K562 (cell line): ENCODE results near the gene LTBP2. TPM values are rescaled to one million over a fixed set of nuclear protein-coding genes. Genes with fewer than 3 reads are reported as not detected.

ENCODE experiments used
- ATAC-seq: fragments of 200-7000 bp; cut with Tn5 transposase; 3 replicates; pipeline ENCODE4 v1.9.1; 2020; ENCODE audit warnings: moderate library complexity
- BruUV-seq: library from RNA; stranded (reverse); fragments of 400-500 nt; replicated peaks from 2 replicates; lab custom pipeline; 2021; lab: Mats Ljungman, UMichigan
- CTCF ChIA-PET: fragments of 300-600 bp; formaldehyde crosslinking; extraction: SDS; loops from one replicate; lab custom pipeline; 2021; ENCODE audit warnings: low intra/inter-chr PET ratio; lab: Yijun Ruan, JAX
- POLR2A ChIA-PET: fragments of 300-600, 350-650 bp; sonication (Branson Sonifier 250); formaldehyde crosslinking; extraction: SDS; loops from one replicate; lab custom pipeline; 2021; ENCODE audit warnings: antibody characterized with exemption, inconsistent platforms; lab: Yijun Ruan, JAX
- DNase-seq, 4 experiments: peaks; one replicate each; pipeline versions ENCODE4 v3.0.0 to v3.0.0-alpha.2; 2011 to 2018; ENCODE audit warnings: low spot score in 3 of 4, mixed read lengths in 3 of 4; ENCODE audit errors: extremely low read depth in 1 of 4
- FAIRE-seq: peaks from 2 replicates; lab custom pipeline; 2011; peaks lifted over from hg19 to GRCh38; lab: Jason Lieb, UNC
- H2AFZ ChIP-seq: 2 replicates; pipeline ENCODE4 v1.6.0; 2011; ENCODE audit warnings: low read depth, low read length, control low read depth, inconsistent platforms
- H3K27ac ChIP-seq: fragments of 200-600 bp; 3 replicates; pipeline ENCODE4 v1.8.0; 2011; ENCODE audit warnings: low read depth, mild to moderate bottlenecking, control low read depth, inconsistent platforms, low read length, moderate library complexity, mixed read lengths; ENCODE audit errors: extremely low read depth
- H3K27me3 ChIP-seq, 2 experiments: fragments of 300-600 bp in 1 of 2; 2 replicates in 1 of 2; 3 replicates in 1 of 2; pipeline versions ENCODE4 v1.6.0 to v1.8.0; 2011; ENCODE audit warnings: inconsistent platforms in 2 of 2, low read length in 2 of 2, mild to moderate bottlenecking in 1 of 2, mixed read lengths in 1 of 2, moderate library complexity in 1 of 2; ENCODE audit not compliant: control insufficient read depth in 2 of 2, insufficient read depth in 2 of 2
- H3K36me3 ChIP-seq: fragments of 300-600 bp; 3 replicates; pipeline ENCODE4 v1.8.0; 2011; ENCODE audit warnings: mild to moderate bottlenecking, low read length, inconsistent platforms; ENCODE audit not compliant: control insufficient read depth, insufficient read depth
- H3K4me1 ChIP-seq, 2 experiments: fragments of 200-600 bp in 1 of 2; replicated peaks in 1 of 2; 2 replicates in 1 of 2; 3 replicates in 1 of 2; pipeline versions ENCODE4 v1.5.1 to v1.8.0; 2011; ENCODE audit warnings: inconsistent platforms in 2 of 2, low read length in 2 of 2, mild to moderate bottlenecking in 1 of 2, mixed read lengths in 1 of 2, moderate library complexity in 1 of 2; ENCODE audit not compliant: control insufficient read depth in 2 of 2, insufficient read depth in 2 of 2
- H3K4me2 ChIP-seq: 2 replicates; pipeline ENCODE4 v1.6.1; 2011; ENCODE audit warnings: low read length, control low read depth, inconsistent platforms, mixed read lengths; ENCODE audit not compliant: insufficient read depth
- H3K4me3 ChIP-seq: fragments of 200-600 bp; sonication (generic), shearing (Covaris generic); 2 replicates; pipeline ENCODE4 v1.5.1; 2016; ENCODE audit warnings: control low read depth, inconsistent platforms
- H3K79me2 ChIP-seq: fragments of 200-600 bp; 3 replicates; pipeline ENCODE4 v1.8.0; 2011; ENCODE audit warnings: low read length, inconsistent platforms; ENCODE audit not compliant: control insufficient read depth, insufficient read depth
- H3K9ac ChIP-seq, 2 experiments: 2 replicates each; pipeline versions ENCODE4 v1.6.0 to v1.6.1; 2011; ENCODE audit warnings: low read depth in 2 of 2, low read length in 2 of 2, control low read depth in 1 of 2, inconsistent platforms in 1 of 2, mild to moderate bottlenecking in 1 of 2, mixed read lengths in 1 of 2; ENCODE audit not compliant: insufficient read depth in 1 of 2
- H3K9me1 ChIP-seq: one replicate; pipeline ENCODE4 v1.6.0; 2011; ENCODE audit warnings: inconsistent platforms, mild to moderate bottlenecking, low read length, moderate library complexity; ENCODE audit not compliant: control insufficient read depth, insufficient read depth
- H3K9me3 ChIP-seq: replicated peaks from 2 replicates; pipeline ENCODE4 v1.5.1; 2011; ENCODE audit warnings: low read depth, low read length, inconsistent platforms; ENCODE audit not compliant: control insufficient read depth, insufficient read depth
- H4K20me1 ChIP-seq: replicated peaks from 2 replicates; pipeline ENCODE4 v1.6.1; 2011; ENCODE audit warnings: low read length, inconsistent platforms, mixed read lengths; ENCODE audit not compliant: control insufficient read depth, insufficient read depth
- E2F4 ChIP-seq: sonication (generic); formaldehyde crosslinking; IDR thresholded peaks from 2 replicates; pipeline ENCODE4 v1.8.0; 2022; ENCODE audit warnings: mild to moderate bottlenecking, low read depth, missing genetic modification reagents
- EP300 ChIP-seq: IDR thresholded peaks from 2 replicates; pipeline ENCODE4 v1.6.1; 2012; ENCODE audit warnings: low read length, improper control_type of control experiment
- KAT2B ChIP-seq: IDR thresholded peaks from one replicate; pipeline ENCODE4 v1.6.1; 2012; ENCODE audit warnings: low read depth, mild to moderate bottlenecking, control low read depth, inconsistent platforms, low read length, moderate library complexity
- NFATC3 ChIP-seq: fragments of 450-650 bp; IDR thresholded peaks from 2 replicates; pipeline ENCODE4 v1.6.1; 2017; ENCODE audit warnings: mild to moderate bottlenecking
- NONO ChIP-seq, 2 experiments: fragments of 200-400 bp in 1 of 2; fragments of 450-650 bp in 1 of 2; formaldehyde crosslinking in 1 of 2; IDR thresholded peaks; 2 replicates each; pipeline ENCODE4 v1.6.1; 2017; ENCODE audit warnings: low read depth in 2 of 2, mild to moderate bottlenecking in 2 of 2, moderate library complexity in 2 of 2, low read length in 1 of 2
- NRF1 ChIP-seq, 2 experiments: fragments of 450-650 bp; IDR thresholded peaks in 1 of 2; conservative IDR thresholded peaks in 1 of 2; 2 replicates each; pipeline ENCODE4 v1.6.1; 2014; ENCODE audit warnings: mild to moderate bottlenecking in 2 of 2
- RCOR1 ChIP-seq, 2 experiments: IDR thresholded peaks; 2 replicates each; pipeline ENCODE4 v1.6.1; 2012; ENCODE audit warnings: low read depth in 2 of 2, low read length in 2 of 2, borderline replicate concordance in 1 of 2, improper control_type of control experiment in 1 of 2
- ZFP36 ChIP-seq: fragments of 150-350 bp; IDR thresholded peaks from 2 replicates; pipeline ENCODE4 v1.6.1; 2018; ENCODE audit warnings: low read length, low read depth; ENCODE audit not compliant: partially characterized antibody
- ZNF347 ChIP-seq: fragments of 450-650 bp; formaldehyde crosslinking; IDR thresholded peaks from 2 replicates; pipeline ENCODE4 v1.4.0; 2020; ENCODE audit warnings: low read depth, mild to moderate bottlenecking, moderate library complexity
- ZNF507 ChIP-seq: conservative IDR thresholded peaks from 2 replicates; pipeline ENCODE4 v1.6.1; 2017; ENCODE audit warnings: missing genetic modification characterization, missing compliant biosample characterization
- WGBS: fragments of 100-300 bp; shearing (Covaris generic); methylation state at CpG from one replicate; pipeline ENCODE4 v1.1.6; 2016; ENCODE audit warnings: low coverage, mixed read lengths; ENCODE audit not compliant: insufficient coverage; ENCODE audit errors: missing lambda C conversion rate; 5-methylcytosine and 5-hydroxymethylcytosine counted together
- in situ Hi-C: fragments of 300-500 bp; cut with MboI; formaldehyde crosslinking; loops from 4 replicates; pipeline ENCODE4 v1.15.0; 2018; ENCODE audit warnings: inconsistent platforms, mixed read lengths
- intact Hi-C: fragments of 100-400 bp; cut with micrococcal nuclease; formaldehyde crosslinking; loops from 2 replicates; pipeline ENCODE4 v1.14.2; 2022
- polyA plus RNA-seq, 8 experiments: library from polyadenylated mRNA; depleted of rRNA in 4 of 8; stranded (reverse) in 5 of 8; unstranded in 3 of 8; fragments of >200 nt; fragmentation: Nextera tagmentation in 2 of 8; fragmentation: Illumina TruSeq in 1 of 8; extraction: Ambion mirVana in 2 of 8; extraction: Trizol in 1 of 8; gene quantifications; 2 replicates each; pipeline versions ENCODE4 v1.2.1 to v1.2.3, GENCODE V29; 2011 to 2014; ENCODE audit warnings: inconsistent platforms in 1 of 8, missing spikeins in 1 of 8
- total RNA-seq, 7 experiments: library from RNA; depleted of rRNA in 6 of 7; stranded (reverse); fragments of >200 nt in 6 of 7; fragmentation: Illumina TruSeq in 2 of 7; extraction: Trizol in 2 of 7; gene quantifications; 2 replicates each; pipeline versions ENCODE4 v1.2.1 to v1.2.3, GENCODE V29; 2011 to 2021; ENCODE audit warnings: low replicate concordance in 1 of 7

LTBP2 gene
- total and polyA plus RNA-seq, 9 of the 15 experiments (the other 6 are each of a cell fraction or from before 2014, with no cell fraction given) = under 0.01 to 0.18 (median 0.03) TPM; not detected in 3

GRCh38 chr14:74567219-74567618, 44.8 kb downstream of the LTBP2 start:
- Histone ChIP-seq H3K79me2 (no peaks in the 10 kb centered on the region), H3K36me3 (no peaks in the 10 kb centered on the region), H3K4me1 (no peaks in the 10 kb centered on the region; a peak in 2 of 5 replicates), H3K4me3 (no peak overlapping the region), H3K9me1 (no peaks in the 10 kb centered on the region), H2AFZ (no peak overlapping the region), H3K27me3 (peaks cover 5 to 40% of the 10 kb centered on the region in 2 experiments; a peak in 4 of 5 replicates), H4K20me1 (no peaks in the 10 kb centered on the region), H3K4me2 (no peak overlapping the region), H3K9me3 (no peaks in the 10 kb centered on the region), H3K27ac (no peak overlapping the region), H3K9ac (no peak overlapping the region)
- in situ Hi-C loops (no loop called here), intact Hi-C loops (no loop called here)
- BruUV-seq = no TSS peak
- ChIA-PET POLR2A (interaction anchor here (0.7 kb wide), 1 partner anchor 16 kb away, joined by 3 read pairs; no protein-coding TSS in a partner anchor), CTCF (no interaction called here)
- no peak for FAIRE-seq
- ATAC-seq = no peak
- DNase-seq = no peak
- 8% methylated on average over 7 of the region's 9 CpGs for WGBS
- TF ChIP-seq NRF1 (conservative IDR thresholded peaks at IDR 0.05 in 1 of 2, IDR thresholded peaks at IDR 0.05 in 1 of 2) = no peak
- TF ChIP-seq ZFP36 = no peak
- TF ChIP-seq KAT2B = no peak
- no peak for TF ChIP-seq RCOR1 (IDR thresholded peaks at IDR 0.05; ENCODE audit: borderline replicate concordance in 1 of 2, low read depth in 2 of 2, low read length in 2 of 2)
- no peak for TF ChIP-seq NONO (IDR thresholded peaks at IDR 0.05; ENCODE audit: low read depth in 2 of 2, low read length in 1 of 2)
- no peak for TF ChIP-seq ZNF507 (tag)
- TF ChIP-seq NFATC3 = no peak
- TF ChIP-seq ZNF347 (CRISPR knock-in tag) = no peak
- TF ChIP-seq EP300 = no peak
- no peak for TF ChIP-seq E2F4 (CRISPR knock-in tag)
